ENCODE data around the gene BABAM2. TPM values are rescaled to one million over a fixed set of nuclear protein-coding genes. Genes with fewer than 3 reads are reported as not detected.
A peak's percentile ranks its signal among the peaks of the same experiment; 100 is the strongest.

The BABAM2 gene
- total and polyA plus RNA-seq, 9 of the 15 experiments (the other 6 are each of a cell fraction or from before 2014, with no cell fraction given) = 10.9 to 37.4 (median 25.6) TPM

DNA sequence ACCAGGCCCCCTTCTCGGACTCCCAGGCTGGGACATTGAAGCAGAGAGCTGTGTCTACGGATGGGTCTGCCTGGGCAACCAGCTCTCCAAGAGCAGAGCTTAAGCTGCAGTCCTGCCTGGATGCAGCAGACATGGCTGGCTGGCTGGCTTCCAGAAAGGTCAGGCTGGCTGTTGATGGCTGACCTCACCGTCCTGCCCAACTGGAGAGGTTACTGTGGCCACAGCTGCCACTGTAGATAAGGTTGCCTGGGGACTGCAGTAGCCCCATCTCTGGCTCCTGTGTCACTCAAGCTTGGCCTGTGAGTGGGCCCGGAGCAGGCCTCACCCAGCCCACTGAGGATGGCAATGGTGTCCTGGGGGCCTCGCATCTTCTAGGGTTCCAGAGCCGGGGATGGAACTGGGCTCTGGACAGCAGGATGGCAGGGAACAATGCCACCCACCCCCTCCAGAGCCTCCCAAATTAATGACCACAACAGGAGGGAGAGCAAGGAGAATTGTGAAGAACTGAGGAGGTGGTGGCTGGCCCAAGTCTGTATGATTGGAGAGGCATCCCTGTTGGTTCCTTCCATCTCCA, 465.1 kb downstream of the BABAM2 start (continued):
- TF ChIP-seq MITF (IDR thresholded peaks at IDR 0.05) (peak; percentile 64; the same call in 1 of the 2 replicates), ZBTB17 (CRISPR knock-in tag; IDR thresholded peaks at IDR 0.05) (peak; percentile 93), TRIM24 (IDR thresholded peaks at IDR 0.05) (peak; percentile 78 to 82), EGR1 (conservative IDR thresholded peaks at IDR 0.05) (peak; percentile 36), TEAD1 (CRISPR knock-in tag; IDR thresholded peaks at IDR 0.05) (peak in 1 of 2 experiments; percentile 81; a peak in 2 of 4 replicates), ESRRB (CRISPR knock-in tag; IDR thresholded peaks at IDR 0.05; ENCODE audit: borderline replicate concordance) (no peak), ZNF79 (CRISPR knock-in tag; IDR thresholded peaks at IDR 0.05; ENCODE audit: low read depth) (no peak), PRDM10 (IDR thresholded peaks at IDR 0.05; ENCODE audit: partially characterized antibody) (peak; percentile 35), BACH1 (tag; IDR thresholded peaks at IDR 0.05) (peak; percentile 73; the same call in 1 of the 2 replicates), HDAC1 (IDR thresholded peaks at IDR 0.05) (peak in 1 of 2 experiments; percentile 70; a peak in 1 of 4 replicates), NFE2 (IDR thresholded peaks at IDR 0.05; ENCODE audit: low read depth) (0 out of 2 replicates have a peak, but pooled peaks have one; percentile 48), ZNF12 (CRISPR knock-in tag; IDR thresholded peaks at IDR 0.05) (no peak), CREB3L1 (IDR thresholded peaks at IDR 0.05; ENCODE audit: borderline replicate concordance, low read depth) (0 out of 2 replicates have a peak, but pooled peaks have one; percentile 46), CREB1 (IDR thresholded peaks at IDR 0.05) (peak; percentile 46), CREB1 (CRISPR knock-in tag; IDR thresholded peaks at IDR 0.05) (0 out of 2 replicates have a peak, but pooled peaks have one; percentile 22), RAD21 (CRISPR knock-in tag; conservative IDR thresholded peaks at IDR 0.05 in 1 of 2, IDR thresholded peaks at IDR 0.05 in 1 of 2) (peak in 1 of 2 experiments; percentile 30; a peak in 2 of 4 replicates), PHB2 (IDR thresholded peaks at IDR 0.05; ENCODE audit: low read depth) (peak; percentile 76), MYNN (IDR thresholded peaks at IDR 0.05) (peak; percentile 96), MYNN (CRISPR knock-in tag; IDR thresholded peaks at IDR 0.05) (no peak)
- TF ChIP-seq, protein P1, sequence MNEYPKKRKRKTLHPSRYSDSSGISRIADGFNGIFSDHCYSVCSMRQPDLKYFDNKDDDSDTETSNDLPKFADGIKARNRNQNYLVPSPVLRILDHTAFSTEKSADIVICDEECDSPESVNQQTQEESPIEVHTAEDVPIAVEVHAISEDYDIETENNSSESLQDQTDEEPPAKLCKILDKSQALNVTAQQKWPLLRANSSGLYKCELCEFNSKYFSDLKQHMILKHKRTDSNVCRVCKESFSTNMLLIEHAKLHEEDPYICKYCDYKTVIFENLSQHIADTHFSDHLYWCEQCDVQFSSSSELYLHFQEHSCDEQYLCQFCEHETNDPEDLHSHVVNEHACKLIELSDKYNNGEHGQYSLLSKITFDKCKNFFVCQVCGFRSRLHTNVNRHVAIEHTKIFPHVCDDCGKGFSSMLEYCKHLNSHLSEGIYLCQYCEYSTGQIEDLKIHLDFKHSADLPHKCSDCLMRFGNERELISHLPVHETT (CRISPR knock-in tag; conservative IDR thresholded peaks at IDR 0.05 in 1 of 2, IDR thresholded peaks at IDR 0.05 in 1 of 2) = peak in 1 of 2 experiments; percentile 37; a peak in 1 of 4 replicates
